Right lobe of liver (tissue), 6 donors: ENCODE results near the gene NXPH2. TPM values are rescaled to one million over a fixed set of nuclear protein-coding genes. Genes with fewer than 3 reads are reported as not detected.

Source experiments
- ATAC-seq, 4 donors: fragments of 200-7000 bp; cut with Tn5 transposase; one replicate each; pipeline ENCODE4 v1.9.1; 2020; ENCODE audit warnings: mild to moderate bottlenecking in 4 of 4, moderate library complexity in 4 of 4
- DNase-seq, 3 donors: peaks; one replicate each; pipeline ENCODE4 v3.0.0-alpha.2; 2020
- H3K27ac ChIP-seq, 3 donors: fragments of 200-600 bp; one replicate each; pipeline ENCODE4 v1.8.0; 2022
- H3K27me3 ChIP-seq, 2 donors: fragments of 200-600 bp; one replicate each; pipeline ENCODE4 v1.8.0; 2022
- H3K36me3 ChIP-seq, 4 donors: fragments of 200-600 bp; sonication (generic) in 1 of 4; one replicate each; pipeline versions ENCODE4 v1.5.1 to v1.8.0; 2017 to 2022; ENCODE audit warnings: control low read depth in 1 of 4
- H3K4me1 ChIP-seq, 4 donors: fragments of 200-600 bp; sonication (generic) in 1 of 4; one replicate each; pipeline versions ENCODE4 v1.5.1 to v1.8.0; 2017 to 2022; ENCODE audit warnings: control low read depth in 1 of 4
- H3K4me3 ChIP-seq, 3 donors: fragments of 200-600 bp; one replicate each; pipeline ENCODE4 v1.8.0; 2022
- H3K9me3 ChIP-seq, 4 donors: fragments of 200-600 bp; sonication (generic) in 1 of 4; one replicate each; pipeline versions ENCODE4 v1.5.1 to v1.8.0; 2017 to 2022; ENCODE audit warnings: control low read depth in 1 of 4
- CTCF ChIP-seq, 4 donors: fragments of 200-600 bp in 3 of 4; fragments of 450-650 bp in 1 of 4; IDR thresholded peaks; one replicate each; pipeline versions ENCODE4 v1.5.1 to v1.8.0; 2016 to 2022; ENCODE audit warnings: antibody characterized with exemption in 4 of 4, mild to moderate bottlenecking in 2 of 4
- POLR2A ChIP-seq: fragments of 450-650 bp; IDR thresholded peaks from one replicate; pipeline ENCODE4 v1.6.1; 2017; ENCODE audit warnings: antibody characterized with exemption, mild to moderate bottlenecking
- WGBS: methylation state at CpG from one replicate; pipeline ENCODE4 v1.1.6; 2018; ENCODE audit warnings: low coverage, low lambda C conversion rate; ENCODE audit not compliant: insufficient coverage; ENCODE audit errors: missing lambda C conversion rate; 5-methylcytosine and 5-hydroxymethylcytosine counted together
- intact Hi-C, 2 donors: fragments of 100-400 bp; cut with DNase I; formaldehyde crosslinking; loops; one replicate each; pipeline versions ENCODE4 v1.11.2 to v1.14.1; 2022
- total RNA-seq, 6 experiments: library from RNA; depleted of rRNA in 2 of 6; stranded (reverse); fragments of >200 nt in 2 of 6; fragmentation: NEBNext Ultra II Directional in 3 of 6; extraction: Animal tissue kit (Norgen Biotek cat#: 25700) in 3 of 6; gene quantifications; one replicate each; pipeline versions ENCODE4 v1.1.0 to v1.2.4, GENCODE V29; 2016 to 2023
- donor health status: DM: no; HTN: yes; CAD: no.
- donor health status: DM: no; HTN: no; CAD: no.
- donor health status: DM: no; HTN: no; CAD: no.
- donor health status: DM: no; HTN: yes; CAD: no.
- donor health status: DM: no; HTN: yes; CAD: no.

NXPH2 gene
- total RNA-seq, 6 experiments from 2014 or later = not detected

DNA sequence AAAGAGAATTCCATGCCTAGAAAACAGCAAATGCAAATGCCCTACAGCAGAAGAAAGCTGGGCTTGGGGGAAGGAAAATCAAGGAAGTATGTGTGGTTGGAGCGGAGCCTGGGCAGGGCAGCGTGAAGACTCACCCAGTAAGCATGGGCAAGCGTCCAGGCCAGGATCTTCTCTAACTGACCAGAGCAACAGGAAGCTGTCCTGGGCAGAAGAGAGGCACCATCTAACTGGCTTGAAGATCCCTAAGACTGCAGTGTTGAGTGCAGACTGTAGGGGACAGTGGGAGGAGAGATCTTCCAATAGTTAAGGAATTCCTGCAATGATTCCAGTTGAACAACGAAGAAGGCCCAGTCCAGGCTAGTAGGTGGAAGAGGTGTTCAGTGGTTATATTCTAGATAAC lies 57.9 kb downstream of the NXPH2 start:
- Histone ChIP-seq H3K9me3 (no peaks in the 10 kb centered on the region), H3K27me3 (no peaks in the 10 kb centered on the region), H3K36me3 (no peaks in the 10 kb centered on the region), H3K4me3 (no peak overlapping the region), H3K4me1 (peaks cover 0 to 9% (median 3%) of the 10 kb centered on the region in 4 donors), H3K27ac (no peak overlapping the region)
- ATAC-seq (peak; percentile 35 to 64 (median 49)), DNase-seq (peak; percentile 41 to 58 (median 49))
- WGBS = 100% methylated on average over 1 of the region's 4 CpGs
- TF ChIP-seq CTCF (IDR thresholded peaks at IDR 0.05) = no peak
- no peak for TF ChIP-seq POLR2A
- intact Hi-C loops = no loop called here

DNA sequence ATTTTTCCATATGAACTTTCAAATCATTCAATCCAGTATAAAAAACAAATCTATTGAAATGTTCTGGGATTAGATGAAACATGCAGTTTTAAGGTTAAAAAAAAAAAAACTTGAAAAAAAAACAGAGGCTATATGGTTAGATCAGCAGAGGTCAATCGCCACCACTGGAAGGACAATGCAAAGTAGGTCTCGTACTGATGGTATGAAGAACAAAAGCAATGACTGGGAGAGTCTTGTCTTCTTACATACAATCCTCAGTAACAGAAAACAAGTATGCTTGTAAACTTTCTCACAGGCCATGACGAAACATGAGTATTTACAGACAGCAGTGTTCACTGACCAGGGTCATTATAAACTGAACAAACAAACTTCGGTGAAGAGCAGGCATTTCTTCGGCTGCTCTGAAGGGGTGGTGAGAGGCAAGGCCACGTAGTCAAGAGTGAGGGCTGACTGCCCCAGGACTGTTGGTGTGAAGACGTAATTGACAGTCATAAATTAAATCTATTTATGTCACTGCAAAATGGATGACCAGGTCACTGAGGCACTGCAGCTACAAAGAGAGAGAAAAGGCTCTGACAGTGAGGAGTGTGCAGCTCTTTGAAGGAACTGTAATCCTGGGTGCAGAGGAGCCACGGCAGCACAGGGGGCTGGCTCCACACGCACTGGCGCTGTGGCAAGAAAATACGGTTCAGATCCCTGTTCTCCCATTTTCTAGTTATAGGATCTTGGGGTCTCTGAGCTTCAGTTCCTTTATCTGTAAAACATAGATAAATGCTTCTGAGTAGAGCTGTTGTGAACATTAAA lies 60.0 kb downstream of the NXPH2 start:
- H3K4me1 ChIP-seq = peaks cover 0 to 7% (median 3%) of the 10 kb centered on the region in 4 donors
- TF ChIP-seq CTCF (IDR thresholded peaks at IDR 0.05) (no peak), POLR2A (no peak)
- no peak overlapping the region for H3K27ac ChIP-seq
- intact Hi-C loops = no loop called here
- DNase-seq (no peak), ATAC-seq (no peak)
- no peaks in the 10 kb centered on the region for H3K36me3 ChIP-seq
- no peaks in the 10 kb centered on the region for H3K27me3 ChIP-seq
- no peak overlapping the region for H3K4me3 ChIP-seq
- WGBS = 76% methylated on average over 7 of the region's 11 CpGs
- no peaks in the 10 kb centered on the region for H3K9me3 ChIP-seq

DNA sequence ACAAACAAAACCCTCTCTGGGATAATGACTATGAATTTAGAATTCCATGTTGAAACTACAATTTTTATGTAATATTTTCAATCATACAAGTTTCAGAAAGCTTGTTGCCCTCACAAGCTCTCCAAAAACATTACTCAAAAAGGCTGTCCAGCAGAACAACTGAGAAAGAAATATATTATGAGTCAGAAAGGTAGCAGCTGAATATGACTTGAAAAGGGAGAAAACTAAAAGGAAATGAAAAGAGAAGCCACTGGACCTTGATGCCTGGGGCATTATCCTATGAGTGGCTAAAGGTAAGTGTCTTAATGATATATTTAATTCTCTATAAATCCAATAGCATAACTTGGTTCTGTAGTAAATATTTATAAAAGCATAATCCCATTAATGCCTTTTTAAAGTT lies 61.8 kb downstream of the NXPH2 start:
- TF ChIP-seq CTCF (IDR thresholded peaks at IDR 0.05) (no peak), POLR2A (no peak)
- DNase-seq (no peak), ATAC-seq (no peak)
- Histone ChIP-seq H3K9me3 (no peaks in the 10 kb centered on the region), H3K4me3 (no peak overlapping the region), H3K27ac (no peak overlapping the region), H3K4me1 (peaks cover 0 to 10% (median 4%) of the 10 kb centered on the region in 4 donors), H3K36me3 (no peaks in the 10 kb centered on the region), H3K27me3 (no peaks in the 10 kb centered on the region)
- intact Hi-C loops = no loop called here

DNA sequence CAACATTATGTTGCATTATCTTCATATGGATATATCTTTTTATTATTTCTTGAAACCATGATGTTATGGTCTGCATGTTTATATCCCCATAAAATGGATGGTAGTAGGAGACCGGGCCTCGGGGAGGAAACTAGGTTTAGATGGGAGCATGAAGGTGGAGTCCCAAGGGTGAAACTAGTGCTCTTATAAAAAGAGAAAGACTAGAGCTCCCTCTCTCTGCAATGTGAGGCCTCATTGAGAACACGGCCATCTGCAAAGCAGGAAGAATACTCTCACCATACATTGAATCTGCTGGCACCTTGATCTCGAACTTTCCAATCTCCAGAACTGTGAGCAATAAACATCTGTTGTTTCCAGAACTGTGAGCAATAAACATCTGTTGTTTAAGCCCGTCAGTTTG lies 64.0 kb downstream of the NXPH2 start:
- WGBS = 67% methylated on average over 5 of the region's 5 CpGs
- Histone ChIP-seq H3K4me1 (peaks cover 0 to 10% (median 5%) of the 10 kb centered on the region in 4 donors), H3K9me3 (no peaks in the 10 kb centered on the region), H3K36me3 (no peaks in the 10 kb centered on the region), H3K4me3 (no peak overlapping the region), H3K27me3 (no peaks in the 10 kb centered on the region), H3K27ac (no peak overlapping the region)
- ATAC-seq (no peak), DNase-seq (no peak)
- intact Hi-C loops = no loop called here
- TF ChIP-seq POLR2A = no peak
- no peak for TF ChIP-seq CTCF (IDR thresholded peaks at IDR 0.05)
